A673 (cell line): ENCODE data around the gene UHRF1. TPM values are rescaled to one million over a fixed set of nuclear protein-coding genes. Genes with fewer than 3 reads are reported as not detected.

Experiments
- BruUV-seq: library from RNA; stranded (reverse); fragments of 400-500 nt; replicated peaks from 2 replicates; lab custom pipeline; 2021; lab: Mats Ljungman, UMichigan
- CTCF ChIA-PET: fragments of 300-600 bp; sonication (Branson Sonifier 250); formaldehyde crosslinking; loops from one replicate; lab custom pipeline; 2022; ENCODE audit warnings: antibody characterized with exemption; lab: Charles Lee
- POLR2A ChIA-PET: fragments of 300-600 bp; sonication (Branson Sonifier 250); formaldehyde crosslinking; loops from one replicate; lab custom pipeline; 2022; ENCODE audit warnings: antibody characterized with exemption; ENCODE audit not compliant: low non-redundant PET; lab: Charles Lee
- DNase-seq: peaks from one replicate; pipeline ENCODE4 v3.0.0-alpha.2; 2015; ENCODE audit warnings: low spot score
- H3K27ac ChIP-seq: fragments of 200-600 bp; sonication (generic); 2 replicates; pipeline ENCODE4 v1.5.1; 2016; ENCODE audit warnings: mixed run types, low read depth, mild to moderate bottlenecking, mixed read lengths, antibody characterized with exemption, low read length; ENCODE audit not compliant: poor library complexity, severe bottlenecking
- H3K27me3 ChIP-seq: fragments of 200-600 bp; sonication (generic); replicated peaks from 2 replicates; pipeline ENCODE4 v1.6.1; 2017; ENCODE audit warnings: mixed run types, low read depth, mild to moderate bottlenecking, mixed read lengths, antibody characterized with exemption, low read length; ENCODE audit not compliant: insufficient read depth, poor library complexity
- H3K36me3 ChIP-seq: fragments of 200-600 bp; sonication (generic); 2 replicates; pipeline ENCODE4 v1.6.1; 2016; ENCODE audit warnings: mixed run types, mild to moderate bottlenecking, mixed read lengths, antibody characterized with exemption, low read length; ENCODE audit not compliant: insufficient read depth, poor library complexity, severe bottlenecking
- H3K4me1 ChIP-seq: fragments of 200-600 bp; sonication (generic); 2 replicates; pipeline ENCODE4 v1.6.1; 2017; ENCODE audit warnings: mixed run types, mild to moderate bottlenecking, mixed read lengths, antibody characterized with exemption, low read length; ENCODE audit not compliant: insufficient read depth, poor library complexity, severe bottlenecking
- H3K4me3 ChIP-seq: fragments of 200-600 bp; sonication (generic); 2 replicates; pipeline ENCODE4 v1.5.1; 2016; ENCODE audit warnings: low read depth, mixed run types, mild to moderate bottlenecking, mixed read lengths, low read length; ENCODE audit not compliant: poor library complexity, severe bottlenecking
- H3K9me3 ChIP-seq: fragments of 200-600 bp; sonication (generic); 2 replicates; pipeline ENCODE4 v1.6.1; 2016; ENCODE audit warnings: mixed run types, low read depth, mild to moderate bottlenecking, mixed read lengths, antibody characterized with exemption, low read length; ENCODE audit not compliant: poor library complexity, severe bottlenecking
- EZH2 ChIP-seq: fragments of 200-600 bp; sonication (generic); IDR thresholded peaks from 2 replicates; pipeline ENCODE4 v1.6.1; 2017; ENCODE audit warnings: borderline replicate concordance, low read depth, mild to moderate bottlenecking, mixed read lengths, antibody characterized with exemption, low read length; ENCODE audit not compliant: poor library complexity, severe bottlenecking
- intact Hi-C: fragments of 100-400 bp; cut with micrococcal nuclease; formaldehyde crosslinking; loops from one replicate; pipeline ENCODE4 v1.10.0; 2022; ENCODE audit not compliant: unreplicated experiment
- total RNA-seq: library from RNA; stranded (reverse); gene quantifications from 2 replicates; pipeline ENCODE4 v1.2.3, GENCODE V29; 2021
- TF ChIP-seq, protein P1 (sequence below): fragments of 300-800, 200-600 bp; sonication (generic); conservative IDR thresholded peaks from 2 replicates; pipeline ENCODE4 v1.5.1; 2017; ENCODE audit warnings: low read depth, mild to moderate bottlenecking, antibody characterized with exemption, low read length, moderate library complexity, mixed read lengths

The UHRF1 gene
- total RNA-seq, 1 experiment from 2014 or later = 203 TPM

GRCh38 chr19:4904481-4904880 is 4.8 kb upstream of the UHRF1 start:
- no peak overlapping the region for H3K4me3 ChIP-seq
- no peaks in the 10 kb centered on the region for H3K27me3 ChIP-seq
- no peaks in the 10 kb centered on the region for H3K9me3 ChIP-seq
- no TSS peak for BruUV-seq
- no peaks in the 10 kb centered on the region for H3K36me3 ChIP-seq
- ChIA-PET POLR2A (no interaction called here), CTCF (no interaction called here)
- H3K4me1 ChIP-seq = peaks cover 6% of the 10 kb centered on the region
- TF ChIP-seq, protein P1, sequence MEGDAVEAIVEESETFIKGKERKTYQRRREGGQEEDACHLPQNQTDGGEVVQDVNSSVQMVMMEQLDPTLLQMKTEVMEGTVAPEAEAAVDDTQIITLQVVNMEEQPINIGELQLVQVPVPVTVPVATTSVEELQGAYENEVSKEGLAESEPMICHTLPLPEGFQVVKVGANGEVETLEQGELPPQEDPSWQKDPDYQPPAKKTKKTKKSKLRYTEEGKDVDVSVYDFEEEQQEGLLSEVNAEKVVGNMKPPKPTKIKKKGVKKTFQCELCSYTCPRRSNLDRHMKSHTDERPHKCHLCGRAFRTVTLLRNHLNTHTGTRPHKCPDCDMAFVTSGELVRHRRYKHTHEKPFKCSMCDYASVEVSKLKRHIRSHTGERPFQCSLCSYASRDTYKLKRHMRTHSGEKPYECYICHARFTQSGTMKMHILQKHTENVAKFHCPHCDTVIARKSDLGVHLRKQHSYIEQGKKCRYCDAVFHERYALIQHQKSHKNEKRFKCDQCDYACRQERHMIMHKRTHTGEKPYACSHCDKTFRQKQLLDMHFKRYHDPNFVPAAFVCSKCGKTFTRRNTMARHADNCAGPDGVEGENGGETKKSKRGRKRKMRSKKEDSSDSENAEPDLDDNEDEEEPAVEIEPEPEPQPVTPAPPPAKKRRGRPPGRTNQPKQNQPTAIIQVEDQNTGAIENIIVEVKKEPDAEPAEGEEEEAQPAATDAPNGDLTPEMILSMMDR = no peak
- no peak for TF ChIP-seq EZH2
- no peak overlapping the region for H3K27ac ChIP-seq
- no peak for DNase-seq
- intact Hi-C loops = no loop called here

DNA sequence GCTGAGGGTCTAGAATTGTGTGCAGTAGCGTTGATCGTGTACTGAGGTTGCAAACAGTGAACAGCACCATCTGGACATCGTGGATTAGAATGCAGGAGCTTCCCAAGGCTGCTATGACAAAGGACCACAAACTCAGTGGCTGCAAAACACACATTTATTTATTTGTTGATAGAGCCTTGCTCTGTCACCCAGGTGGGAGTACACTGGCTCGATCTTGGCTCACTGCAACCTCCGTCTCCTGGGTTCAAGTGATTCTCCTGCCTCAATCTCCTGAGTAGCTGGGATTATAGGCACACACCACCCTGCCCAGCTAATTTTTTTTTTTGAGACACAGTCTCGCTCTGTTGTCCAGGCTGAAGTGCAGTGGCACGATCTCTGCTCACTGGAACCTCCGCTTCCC is 2.3 kb upstream of the UHRF1 start:
- Histone ChIP-seq H3K4me1 (peaks cover 19% of the 10 kb centered on the region), H3K4me3 (no peak overlapping the region), H3K9me3 (no peaks in the 10 kb centered on the region), H3K27ac (no peak overlapping the region), H3K27me3 (no peaks in the 10 kb centered on the region), H3K36me3 (peaks cover 11% of the 10 kb centered on the region)
- POLR2A ChIA-PET = no interaction called here
- intact Hi-C loops = no loop called here
- BruUV-seq = no TSS peak
- TF ChIP-seq, protein P1 = no peak
- TF ChIP-seq EZH2 = no peak
- no peak for DNase-seq
- CTCF ChIA-PET = no interaction called here

GRCh38 chr19:4908360-4908759 is 941 bp upstream of the UHRF1 start:
- DNase-seq = no peak
- intact Hi-C loops = no loop called here
- TF ChIP-seq EZH2 = no peak
- TF ChIP-seq, protein P1 = no peak
- Histone ChIP-seq H3K36me3 (peaks cover 25% of the 10 kb centered on the region), H3K27ac (no peak overlapping the region), H3K27me3 (no peaks in the 10 kb centered on the region), H3K4me1 (peaks cover 23% of the 10 kb centered on the region), H3K9me3 (no peaks in the 10 kb centered on the region), H3K4me3 (no peak overlapping the region)
- CTCF ChIA-PET = interaction anchor here (0.6 kb wide), 1 partner anchor 62 kb away, joined by 3 read pairs; no protein-coding TSS in a partner anchor
- no TSS peak for BruUV-seq
- POLR2A ChIA-PET = no interaction called here
